Astrocyte of the cerebellum (primary cell): ENCODE measurements around the gene ALOX5.

Experiments used
- DNase-seq: peaks from one replicate; pipeline ENCODE4 v3.0.0-alpha.2; 2011; ENCODE audit warnings: low read depth
- H3K4me3 ChIP-seq: 2 replicates; pipeline ENCODE4 v1.5.1; 2011; ENCODE audit warnings: mild to moderate bottlenecking, low read depth, low read length, moderate library complexity
- in situ Hi-C: cut with HindIII; loops from 2 replicates; pipeline ENCODE4 v1.10.0; 2017; ENCODE audit warnings: low sequenced_read_pairs
- TF ChIP-seq, protein P1 (sequence below): IDR thresholded peaks from 2 replicates; pipeline ENCODE4 v1.5.1; 2012; ENCODE audit warnings: low read length, low read depth, moderate library complexity, mild to moderate bottlenecking; ENCODE audit errors: missing control alignments

Gene ALOX5

DNA sequence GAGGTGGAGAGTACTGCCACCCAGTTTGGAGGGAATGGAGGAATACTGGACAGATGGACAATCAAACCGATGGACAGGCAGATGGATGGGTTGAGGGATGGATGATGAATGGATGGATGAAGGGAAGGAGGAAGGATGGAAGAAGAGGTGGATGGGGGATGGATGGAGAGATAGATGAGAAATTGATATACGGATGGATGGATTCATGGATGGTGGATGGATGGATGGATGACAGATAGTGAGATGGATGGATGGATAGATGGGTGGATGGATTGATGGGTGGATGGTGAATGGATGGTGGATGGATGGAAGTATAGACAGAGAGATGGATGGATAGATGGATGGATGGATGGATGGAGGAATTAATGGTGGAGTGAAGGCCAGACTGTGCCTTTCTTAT is 42.6 kb downstream of the ALOX5 start:
- H3K4me3 ChIP-seq: no peak overlapping the region
- no peak for DNase-seq
- TF ChIP-seq, protein P1, sequence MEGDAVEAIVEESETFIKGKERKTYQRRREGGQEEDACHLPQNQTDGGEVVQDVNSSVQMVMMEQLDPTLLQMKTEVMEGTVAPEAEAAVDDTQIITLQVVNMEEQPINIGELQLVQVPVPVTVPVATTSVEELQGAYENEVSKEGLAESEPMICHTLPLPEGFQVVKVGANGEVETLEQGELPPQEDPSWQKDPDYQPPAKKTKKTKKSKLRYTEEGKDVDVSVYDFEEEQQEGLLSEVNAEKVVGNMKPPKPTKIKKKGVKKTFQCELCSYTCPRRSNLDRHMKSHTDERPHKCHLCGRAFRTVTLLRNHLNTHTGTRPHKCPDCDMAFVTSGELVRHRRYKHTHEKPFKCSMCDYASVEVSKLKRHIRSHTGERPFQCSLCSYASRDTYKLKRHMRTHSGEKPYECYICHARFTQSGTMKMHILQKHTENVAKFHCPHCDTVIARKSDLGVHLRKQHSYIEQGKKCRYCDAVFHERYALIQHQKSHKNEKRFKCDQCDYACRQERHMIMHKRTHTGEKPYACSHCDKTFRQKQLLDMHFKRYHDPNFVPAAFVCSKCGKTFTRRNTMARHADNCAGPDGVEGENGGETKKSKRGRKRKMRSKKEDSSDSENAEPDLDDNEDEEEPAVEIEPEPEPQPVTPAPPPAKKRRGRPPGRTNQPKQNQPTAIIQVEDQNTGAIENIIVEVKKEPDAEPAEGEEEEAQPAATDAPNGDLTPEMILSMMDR: no peak
- in situ Hi-C loops: no loop called here

DNA sequence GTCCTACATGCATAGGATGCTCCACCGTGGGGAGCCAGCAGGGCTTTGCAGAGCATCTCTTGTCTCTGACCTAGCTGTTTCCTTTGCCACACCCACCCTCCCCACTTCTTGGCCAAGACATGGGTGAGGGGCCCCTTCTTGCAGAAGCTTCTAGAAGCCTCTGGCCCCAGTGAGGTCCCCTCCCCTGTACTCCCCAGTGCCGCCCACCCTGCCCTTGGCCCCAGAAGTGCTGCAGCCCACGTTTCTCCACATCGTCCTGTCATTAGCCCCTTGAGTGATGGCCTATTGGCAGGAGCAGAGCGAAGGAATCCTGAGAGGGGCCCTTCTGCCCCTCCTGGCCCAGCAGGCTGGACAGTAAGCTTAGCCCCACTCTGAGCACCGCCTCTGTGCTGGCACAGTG is 43.7 kb downstream of the ALOX5 start:
- in situ Hi-C loops: no loop called here

DNA sequence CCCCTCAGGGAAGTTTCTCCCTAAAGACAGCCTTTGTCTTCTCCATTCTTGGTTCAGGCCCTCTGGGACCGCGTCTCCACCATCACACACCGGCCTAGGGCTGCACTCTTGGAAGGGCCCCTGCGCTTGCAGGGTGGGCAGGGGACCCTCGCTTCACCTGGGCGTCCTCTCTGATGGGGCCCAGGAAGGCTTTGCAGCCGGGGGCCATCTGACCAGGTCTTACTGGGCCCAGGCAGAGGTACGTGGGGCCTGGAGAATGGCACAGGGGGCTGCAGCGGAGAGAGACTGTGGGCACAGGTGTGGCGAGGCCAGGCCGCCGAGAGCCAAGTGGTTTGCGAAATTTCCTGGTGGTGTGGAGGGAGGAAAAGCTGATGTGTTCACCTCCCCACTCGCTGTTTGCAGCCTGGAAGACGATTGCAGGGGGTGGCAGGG is 44.4 kb downstream of the ALOX5 start:
- TF ChIP-seq, protein P1: no peak
- in situ Hi-C loops: no loop called here
- H3K4me3 ChIP-seq: peak overlapping the region; percentile 46
- no peak for DNase-seq

More for the DNA sequence above, 43.7 kb downstream of the ALOX5 start:
- TF ChIP-seq, protein P1: no peak
- no peak overlapping the region for H3K4me3 ChIP-seq
- no peak for DNase-seq

DNA sequence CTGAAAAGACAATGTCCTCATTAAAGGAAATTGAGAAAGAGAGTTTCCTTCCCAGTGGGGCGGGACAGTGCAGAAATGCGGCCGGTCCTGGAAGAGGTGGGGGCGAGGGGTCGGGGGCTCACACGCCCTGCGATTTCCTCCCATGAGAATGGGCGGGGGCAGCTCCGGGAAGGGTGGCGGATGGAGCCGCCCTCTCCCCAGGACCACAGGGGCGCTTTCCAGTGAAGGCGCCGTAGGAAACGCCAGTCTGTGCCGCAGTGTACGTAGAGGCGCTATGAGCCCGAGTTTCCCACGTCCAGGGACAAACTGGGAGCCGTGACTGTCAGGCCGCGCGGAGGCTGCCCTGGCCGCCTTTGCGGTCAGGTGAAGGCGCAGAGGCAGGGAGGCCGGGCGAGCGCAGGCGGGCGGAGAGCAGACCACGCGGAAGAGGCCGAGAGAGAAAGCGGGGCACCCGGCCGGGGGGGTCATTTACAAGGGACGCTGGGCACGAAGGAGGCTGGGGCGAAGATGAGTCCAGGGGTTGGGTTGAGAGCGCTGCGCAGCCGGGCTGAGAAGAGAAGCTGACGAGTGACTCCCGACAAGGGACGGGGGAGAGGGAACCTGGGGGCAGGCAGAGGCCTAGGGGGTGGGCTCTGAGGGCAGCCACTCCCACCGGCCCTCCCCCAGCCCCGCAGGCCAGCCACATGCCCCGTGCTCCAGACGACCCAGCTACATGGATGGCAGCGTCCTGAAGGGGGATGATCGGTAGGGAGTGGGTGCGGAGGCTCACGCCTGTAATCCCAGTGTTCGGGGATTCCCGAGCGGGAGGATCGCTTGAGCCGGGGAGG is 45.0 kb downstream of the ALOX5 start:
- DNase-seq: no peak
- H3K4me3 ChIP-seq: peak overlapping the region; percentile 46
- TF ChIP-seq, protein P1: no peak
- in situ Hi-C loops: no loop called here

DNA sequence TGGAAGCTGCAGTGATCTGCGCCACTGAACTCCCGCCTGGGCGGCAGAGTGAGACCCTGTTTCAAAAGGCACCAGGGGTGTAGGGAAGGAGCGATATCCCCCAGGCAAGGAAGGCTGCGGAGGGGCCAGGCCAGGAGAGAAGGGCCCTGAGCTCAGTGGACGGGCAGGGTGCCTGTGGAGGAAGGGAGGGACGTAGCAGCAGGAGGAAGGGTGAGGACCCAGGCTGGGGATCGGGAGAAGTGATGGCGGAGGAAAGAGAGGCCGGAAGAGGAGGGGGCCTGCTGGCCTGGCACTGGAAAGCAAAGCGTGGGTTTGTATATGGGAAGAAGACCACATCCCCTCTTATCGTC is 45.6 kb downstream of the ALOX5 start:
- H3K4me3 ChIP-seq: peak overlapping the region; percentile 46
- TF ChIP-seq, protein P1: no peak
- in situ Hi-C loops: no loop called here
- DNase-seq: no peak

DNA sequence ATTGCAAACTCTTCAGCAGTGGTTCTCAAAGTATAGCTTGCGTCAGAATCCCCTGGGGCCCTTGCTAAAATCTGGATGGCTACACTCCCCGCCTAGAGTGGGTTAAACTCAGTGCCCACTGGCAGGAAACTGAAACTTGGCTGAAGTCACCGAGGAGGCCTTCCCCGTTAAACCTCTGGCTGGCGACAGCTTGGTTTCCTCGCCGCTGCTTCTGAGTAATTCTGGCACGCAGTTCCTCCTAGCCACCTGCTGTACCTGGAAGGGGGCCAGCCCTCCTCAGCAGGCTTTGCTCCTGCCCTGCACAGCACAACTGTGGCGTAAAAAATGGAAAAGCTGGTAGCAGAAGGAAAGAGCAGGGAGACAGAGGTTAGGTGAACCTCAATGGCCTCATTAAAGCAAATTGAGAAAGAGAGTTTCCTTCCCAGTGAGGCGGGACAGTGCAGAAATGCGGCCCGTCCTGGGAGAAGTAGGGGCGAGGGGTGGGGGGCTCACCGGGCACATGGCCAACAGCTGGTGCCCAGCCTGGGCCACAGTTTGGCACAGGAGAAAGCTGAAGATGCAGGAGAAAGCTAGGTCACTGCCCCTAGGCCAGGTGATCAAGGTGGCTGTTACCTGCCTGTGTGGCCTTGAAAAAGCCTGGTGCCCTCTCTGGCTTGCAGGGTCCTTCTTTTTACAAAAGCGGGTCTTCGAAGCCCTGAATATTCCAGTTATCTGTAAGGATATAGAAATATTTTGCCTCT is 46.6 kb downstream of the ALOX5 start:
- in situ Hi-C loops: no loop called here
- DNase-seq: peak; percentile 68
- H3K4me3 ChIP-seq: no peak overlapping the region
- TF ChIP-seq, protein P1: no peak
